Natural killer cell (primary cell): Measurements from ENCODE around the gene MEGF6. TPM values are rescaled to one million over a fixed set of nuclear protein-coding genes. Genes with fewer than 3 reads are reported as not detected.

Experiments used
- ATAC-seq, 3 donors: fragments of 150-1000 bp in 2 of 3; fragments of 200-7000 bp in 1 of 3; cut with Tn5 transposase; 1 replicate in 1 of 3; 2 replicates in 2 of 3; pipeline ENCODE4 v1.10.0; 2021; ENCODE audit warnings: mild to moderate bottlenecking in 2 of 3, moderate library complexity in 2 of 3
- DNase-seq, 2 donors: peaks; one replicate each; pipeline versions ENCODE4 v3.0.0 to v3.0.0-alpha.2; 2013 to 2021; ENCODE audit warnings: mixed read lengths in 1 of 2
- H3K27ac ChIP-seq: one replicate; pipeline ENCODE4 v1.5.1; 2013; ENCODE audit warnings: mild to moderate bottlenecking, low read length
- H3K27me3 ChIP-seq: one replicate; pipeline ENCODE4 v1.6.1; 2013; ENCODE audit warnings: low read length; ENCODE audit not compliant: control insufficient read depth, insufficient read depth
- H3K36me3 ChIP-seq: one replicate; pipeline ENCODE4 v1.6.1; 2013; ENCODE audit warnings: low read length; ENCODE audit not compliant: control insufficient read depth, insufficient read depth
- H3K4me1 ChIP-seq: one replicate; pipeline ENCODE4 v1.6.1; 2013; ENCODE audit warnings: low read length; ENCODE audit not compliant: control insufficient read depth, insufficient read depth
- H3K4me3 ChIP-seq: one replicate; pipeline ENCODE4 v1.5.1; 2013; ENCODE audit warnings: low read length
- H3K9me3 ChIP-seq: one replicate; pipeline ENCODE4 v1.6.1; 2013; ENCODE audit warnings: low read length; ENCODE audit not compliant: control insufficient read depth, insufficient read depth
- H3K27ac Mint-ChIP-seq, 2 donors: one replicate each; pipeline ENCODE4 v1.8.0; 2022; ENCODE audit warnings: mild to moderate bottlenecking in 2 of 2, mixed read lengths in 2 of 2, moderate library complexity in 1 of 2
- H3K27me3 Mint-ChIP-seq, 2 donors: one replicate each; pipeline ENCODE4 v1.8.0; 2022; ENCODE audit warnings: low read depth in 2 of 2, mixed read lengths in 2 of 2
- H3K36me3 Mint-ChIP-seq: one replicate; pipeline ENCODE4 v1.8.0; 2022; ENCODE audit warnings: mixed read lengths
- H3K4me1 Mint-ChIP-seq, 2 donors: one replicate each; pipeline ENCODE4 v1.8.0; 2022; ENCODE audit warnings: mixed read lengths in 2 of 2
- H3K4me3 Mint-ChIP-seq: one replicate; pipeline ENCODE4 v1.8.0; 2022; ENCODE audit warnings: mild to moderate bottlenecking, moderate library complexity, mixed read lengths
- H3K9me3 Mint-ChIP-seq, 2 donors: one replicate each; pipeline ENCODE4 v1.8.0; 2022; ENCODE audit warnings: mixed read lengths in 2 of 2
- CTCF ChIP-seq: fragments of 200-600 bp; IDR thresholded peaks from one replicate; pipeline ENCODE4 v1.8.0; 2022; ENCODE audit warnings: antibody characterized with exemption
- WGBS: methylation state at CpG from one replicate; pipeline ENCODE4 v1.1.7; 2013; ENCODE audit warnings: missing lambda C conversion rate; ENCODE audit not compliant: insufficient coverage; 5-methylcytosine and 5-hydroxymethylcytosine counted together
- intact Hi-C: fragments of 100-400 bp; cut with micrococcal nuclease; formaldehyde crosslinking; loops from one replicate; pipeline ENCODE4 v1.14.2; 2022
- total RNA-seq, 4 donors: library from RNA; stranded (reverse); fragments of 120-200 nt in 1 of 4; gene quantifications; one replicate each; pipeline versions ENCODE4 v1.2.3 to v1.2.4, GENCODE V29; 2013 to 2022

MEGF6 gene
- total RNA-seq, 3 donors from 2014 or later (not counting 1 experiment from before 2014, with no cell fraction given), result 3.1 to 15.6 (median 5.1) TPM

DNA sequence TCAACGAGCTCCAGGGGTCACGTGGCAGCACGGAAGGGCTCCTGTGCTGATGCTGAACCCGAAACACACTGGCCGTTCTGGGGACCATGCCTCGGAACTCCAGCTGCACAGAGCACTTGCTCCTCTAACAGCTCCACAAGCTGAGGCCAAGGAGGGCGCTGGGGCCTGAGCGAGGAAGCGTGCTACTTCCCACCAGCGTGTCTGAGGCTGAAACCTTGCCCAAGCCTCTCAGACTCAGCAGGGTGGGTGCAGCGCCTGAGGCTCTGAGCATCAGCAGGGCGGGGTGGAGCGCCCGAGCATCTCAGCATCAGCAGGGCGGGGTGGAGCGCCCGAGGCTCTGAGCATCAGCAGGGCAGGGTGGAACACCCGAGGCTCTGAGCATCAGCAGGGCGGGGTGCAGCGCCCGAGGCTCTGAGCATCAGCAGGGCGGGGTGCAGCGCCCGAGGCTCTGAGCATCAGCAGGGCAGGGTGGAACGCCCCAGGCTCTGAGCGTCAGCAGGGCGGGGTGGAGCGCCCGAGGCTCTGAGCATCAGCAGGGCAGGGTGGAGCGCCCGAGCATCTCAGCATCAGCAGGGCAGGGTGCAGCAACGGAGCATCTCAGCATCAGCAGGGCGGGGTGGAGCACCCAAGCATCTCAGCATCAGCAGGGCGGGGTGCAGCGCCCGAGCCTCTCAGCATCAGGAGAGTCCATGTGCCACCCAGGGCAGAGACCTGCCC lies 29.0 kb upstream of the MEGF6 start:
- no peak overlapping the region for H3K27ac Mint-ChIP-seq
- 93% methylated on average over 36 of the region's 36 CpGs for WGBS
- H3K4me3 Mint-ChIP-seq, result no peak overlapping the region
- H3K4me1 Mint-ChIP-seq, result no peaks in the 10 kb centered on the region
- H3K9me3 ChIP-seq, result no peaks in the 10 kb centered on the region
- H3K36me3 Mint-ChIP-seq, result peaks cover 9% of the 10 kb centered on the region
- DNase-seq (no peak), ATAC-seq (no peak)
- no peak overlapping the region for H3K27ac ChIP-seq
- intact Hi-C loops, result no loop called here
- H3K9me3 Mint-ChIP-seq, result no peaks in the 10 kb centered on the region
- no peaks in the 10 kb centered on the region for H3K4me1 ChIP-seq
- no peaks in the 10 kb centered on the region for H3K27me3 Mint-ChIP-seq
- no peak overlapping the region for H3K4me3 ChIP-seq
- H3K36me3 ChIP-seq, result peaks cover 40% of the 10 kb centered on the region
- TF ChIP-seq CTCF, result no peak
- H3K27me3 ChIP-seq, result no peaks in the 10 kb centered on the region

DNA sequence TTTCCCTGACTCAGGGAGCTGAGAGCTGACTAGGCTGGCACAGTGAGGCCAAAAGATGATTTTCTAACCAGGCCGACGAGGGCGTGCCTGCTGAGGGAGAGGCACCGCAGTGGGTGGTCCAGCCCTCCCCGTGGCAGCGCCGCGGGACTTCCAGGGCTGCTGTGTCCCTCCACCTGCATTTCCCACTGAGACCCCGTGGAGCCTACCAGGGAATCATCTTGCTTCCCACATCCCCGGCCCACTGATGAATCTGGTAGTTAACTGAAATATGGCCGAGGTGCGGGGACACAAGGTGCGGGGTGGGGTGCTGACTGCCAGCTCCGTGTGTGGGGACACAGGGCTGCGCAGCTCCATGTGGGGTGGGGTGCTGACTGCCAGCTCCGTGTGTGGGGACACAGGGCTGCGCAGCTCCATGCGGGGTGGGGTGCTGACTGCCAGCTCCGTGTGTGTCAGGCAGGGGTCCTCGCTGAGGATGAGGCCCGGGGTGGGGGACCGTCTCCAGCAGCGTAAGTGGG lies 28.1 kb upstream of the MEGF6 start:
- H3K36me3 Mint-ChIP-seq, result peaks cover 9% of the 10 kb centered on the region
- ATAC-seq, result no peak
- DNase-seq, result no peak
- H3K4me3 ChIP-seq, result no peak overlapping the region
- H3K4me3 Mint-ChIP-seq, result no peak overlapping the region
- TF ChIP-seq CTCF, result no peak
- H3K4me1 Mint-ChIP-seq, result no peaks in the 10 kb centered on the region
- intact Hi-C loops, result no loop called here
- no peaks in the 10 kb centered on the region for H3K27me3 Mint-ChIP-seq
- no peak overlapping the region for H3K27ac Mint-ChIP-seq
- 96% methylated on average over 23 of the region's 23 CpGs for WGBS
- H3K9me3 Mint-ChIP-seq, result no peaks in the 10 kb centered on the region
- H3K36me3 ChIP-seq, result peaks cover 42% of the 10 kb centered on the region
- no peaks in the 10 kb centered on the region for H3K27me3 ChIP-seq
- no peak overlapping the region for H3K27ac ChIP-seq
- no peaks in the 10 kb centered on the region for H3K4me1 ChIP-seq
- no peaks in the 10 kb centered on the region for H3K9me3 ChIP-seq

DNA sequence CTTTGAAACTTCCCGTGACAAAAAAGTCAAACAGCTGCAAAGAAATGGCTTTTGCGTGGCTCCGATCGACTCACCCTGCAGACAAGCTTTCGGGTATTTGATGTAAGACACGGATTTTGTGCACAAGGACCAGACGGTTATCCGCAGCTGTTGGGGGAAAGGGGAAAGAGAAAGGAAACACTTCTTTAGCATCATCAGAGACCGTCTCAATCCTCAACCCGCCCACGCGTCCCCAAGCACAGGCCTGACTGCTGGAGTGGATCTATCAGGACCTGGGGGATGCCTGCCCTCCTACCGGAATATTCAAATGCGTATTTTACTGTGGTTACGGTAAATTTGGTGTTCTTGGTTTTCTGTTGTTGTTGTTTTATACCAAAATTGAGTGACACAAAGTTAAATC lies 27.4 kb upstream of the MEGF6 start:
- Mint-ChIP-seq H3K9me3 (no peaks in the 10 kb centered on the region), H3K36me3 (peaks cover 9% of the 10 kb centered on the region), H3K4me3 (no peak overlapping the region), H3K27me3 (no peaks in the 10 kb centered on the region), H3K4me1 (no peaks in the 10 kb centered on the region), H3K27ac (no peak overlapping the region)
- Histone ChIP-seq H3K9me3 (no peaks in the 10 kb centered on the region), H3K27ac (no peak overlapping the region), H3K27me3 (no peaks in the 10 kb centered on the region), H3K36me3 (peaks cover 46% of the 10 kb centered on the region), H3K4me1 (no peaks in the 10 kb centered on the region), H3K4me3 (no peak overlapping the region)
- intact Hi-C loops, result no loop called here
- no peak for DNase-seq
- ATAC-seq, result no peak
- 87% methylated on average over 15 of the region's 15 CpGs for WGBS
- TF ChIP-seq CTCF, result no peak

DNA sequence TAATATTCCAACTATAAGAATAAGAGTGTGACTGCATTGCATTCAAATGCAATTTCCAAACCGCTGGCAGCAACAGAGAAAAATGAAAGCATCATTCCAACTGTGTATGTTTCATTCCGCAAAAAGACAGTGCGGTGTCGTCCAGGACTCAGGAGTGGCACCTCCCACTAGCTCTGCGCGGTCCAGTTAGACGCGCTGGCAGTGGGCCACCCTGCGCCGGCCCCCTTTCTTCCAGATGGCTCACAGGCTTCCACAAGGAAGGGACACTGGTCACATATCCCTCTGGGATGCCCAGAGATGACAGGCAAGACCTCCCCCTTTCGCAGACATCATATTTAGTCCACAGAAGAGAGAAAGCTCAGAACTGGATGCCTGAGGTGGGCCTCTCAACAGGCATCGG lies 26.7 kb upstream of the MEGF6 start:
- Histone ChIP-seq H3K27me3 (no peaks in the 10 kb centered on the region), H3K4me3 (no peak overlapping the region), H3K27ac (no peak overlapping the region), H3K4me1 (no peaks in the 10 kb centered on the region), H3K36me3 (peaks cover 46% of the 10 kb centered on the region), H3K9me3 (no peaks in the 10 kb centered on the region)
- Mint-ChIP-seq H3K4me1 (no peaks in the 10 kb centered on the region), H3K36me3 (peaks cover 9% of the 10 kb centered on the region), H3K9me3 (no peaks in the 10 kb centered on the region), H3K4me3 (no peak overlapping the region), H3K27me3 (no peaks in the 10 kb centered on the region), H3K27ac (no peak overlapping the region)
- intact Hi-C loops, result no loop called here
- TF ChIP-seq CTCF, result no peak
- no peak for DNase-seq
- 98% methylated on average over 12 of the region's 12 CpGs for WGBS
- no peak for ATAC-seq
